GM12878 (cell line): Measurements from ENCODE around the gene SYNGR3. TPM values are rescaled to one million over a fixed set of nuclear protein-coding genes. Genes with fewer than 3 reads are reported as not detected.

Source experiments
- ATAC-seq: fragments of 200-7000 bp; cut with Tn5 transposase; 3 replicates; pipeline ENCODE4 v1.9.1; 2020; ENCODE audit warnings: mild to moderate bottlenecking, moderate library complexity
- BruUV-seq: library from RNA; stranded (reverse); fragments of 400-500 nt; replicated peaks from 2 replicates; lab custom pipeline; 2021; lab: Mats Ljungman, UMichigan
- CTCF ChIA-PET: fragments of 300-600 bp; sonication (Branson Sonifier 250); formaldehyde crosslinking; extraction: SDS; loops from one replicate; lab custom pipeline; 2021; ENCODE audit warnings: inconsistent platforms; lab: Yijun Ruan, JAX
- POLR2A ChIA-PET: fragments of 350-600 bp; formaldehyde crosslinking; extraction: SDS; loops from one replicate; lab custom pipeline; 2021; ENCODE audit warnings: inconsistent platforms; lab: Charles Lee
- RAD21 ChIA-PET: fragments of 300-600 bp; sonication (Branson Sonifier 250); formaldehyde crosslinking; loops from one replicate; lab custom pipeline; 2023; ENCODE audit warnings: antibody characterized with exemption; ENCODE audit not compliant: unreplicated experiment; lab: Charles Lee
- SMC1A ChIA-PET: fragments of 300-600 bp; sonication (Branson Sonifier 250); formaldehyde crosslinking; loops from one replicate; lab custom pipeline; 2023; ENCODE audit not compliant: unreplicated experiment, uncharacterized antibody; lab: Charles Lee
- DNase-seq: peaks from one replicate; pipeline ENCODE4 v3.0.0-alpha.2; 2011; ENCODE audit warnings: low read depth, low spot score
- FAIRE-seq: peaks from 3 replicates; lab custom pipeline; 2011; peaks lifted over from hg19 to GRCh38; lab: Jason Lieb, UNC
- H2AFZ ChIP-seq: 2 replicates; pipeline ENCODE4 v1.6.0; 2011; ENCODE audit warnings: low read depth, low read length, control low read depth; ENCODE audit not compliant: control insufficient read depth
- H3K27ac ChIP-seq: 2 replicates; pipeline ENCODE4 v1.5.1; 2011; ENCODE audit warnings: control low read depth; ENCODE audit not compliant: control insufficient read depth, insufficient read depth
- H3K27me3 ChIP-seq, 2 experiments: replicated peaks in 1 of 2; 2 replicates each; pipeline versions ENCODE4 v1.6.0 to v1.6.1; 2011; ENCODE audit warnings: low read length in 1 of 2; ENCODE audit not compliant: control insufficient read depth in 2 of 2, insufficient read depth in 2 of 2
- H3K36me3 ChIP-seq, 2 experiments: 2 replicates each; pipeline ENCODE4 v1.5.1; 2011; ENCODE audit warnings: low read length in 1 of 2; ENCODE audit not compliant: control insufficient read depth in 2 of 2, insufficient read depth in 2 of 2
- H3K4me1 ChIP-seq: 2 replicates; pipeline ENCODE4 v1.6.1; 2011; ENCODE audit warnings: mild to moderate bottlenecking, low read length, moderate library complexity, mixed read lengths; ENCODE audit not compliant: control insufficient read depth, insufficient read depth
- H3K4me2 ChIP-seq: 2 replicates; pipeline ENCODE4 v1.6.0; 2011; ENCODE audit warnings: control low read depth; ENCODE audit not compliant: control insufficient read depth, insufficient read depth
- H3K4me3 ChIP-seq: fragments of 200-600 bp; sonication (generic); 2 replicates; pipeline ENCODE4 v1.5.1; 2016
- H3K79me2 ChIP-seq: 2 replicates; pipeline ENCODE4 v1.6.0; 2011; ENCODE audit warnings: low read length; ENCODE audit not compliant: control insufficient read depth, insufficient read depth
- H3K9ac ChIP-seq: 2 replicates; pipeline ENCODE4 v1.8.0; 2011; ENCODE audit warnings: low read length, control low read depth, mixed read lengths; ENCODE audit not compliant: control insufficient read depth, insufficient read depth
- H3K9me3 ChIP-seq: replicated peaks from 3 replicates; pipeline ENCODE4 v1.5.1; 2011; ENCODE audit warnings: mild to moderate bottlenecking, low read length; ENCODE audit not compliant: control insufficient read depth, insufficient read depth
- H4K20me1 ChIP-seq: 2 replicates; pipeline ENCODE4 v1.6.0; 2011; ENCODE audit not compliant: control insufficient read depth, insufficient read depth
- BMI1 ChIP-seq: fragments of 450-650 bp; IDR thresholded peaks from 2 replicates; pipeline ENCODE4 v1.6.1; 2016; ENCODE audit warnings: mild to moderate bottlenecking, moderate library complexity, borderline replicate concordance
- BRCA1 ChIP-seq: IDR thresholded peaks from 2 replicates; pipeline ENCODE4 v1.6.1; 2011; ENCODE audit warnings: low read depth, low read length, improper control_type of control experiment
- CREM ChIP-seq: IDR thresholded peaks from 2 replicates; pipeline ENCODE4 v1.6.1; 2014; ENCODE audit warnings: antibody characterized with exemption, low read depth
- E2F8 ChIP-seq: fragments of 450-650 bp; IDR thresholded peaks from 2 replicates; pipeline ENCODE4 v1.6.1; 2018; ENCODE audit warnings: mild to moderate bottlenecking, low read depth, moderate library complexity; ENCODE audit not compliant: partially characterized antibody
- E4F1 ChIP-seq: fragments of 450-650 bp; IDR thresholded peaks from 2 replicates; pipeline ENCODE4 v1.6.1; 2018; ENCODE audit warnings: borderline replicate concordance, mild to moderate bottlenecking; ENCODE audit not compliant: partially characterized antibody
- HDAC6 ChIP-seq: fragments of 200-600 bp; sonication (generic); IDR thresholded peaks from one replicate; pipeline ENCODE4 v1.8.0; 2017; ENCODE audit warnings: antibody characterized with exemption; ENCODE audit not compliant: unreplicated experiment
- IKZF2 ChIP-seq, 2 experiments: fragments of 450-650 bp; IDR thresholded peaks; 2 replicates each; pipeline ENCODE4 v1.6.1; 2017; ENCODE audit warnings: mild to moderate bottlenecking in 2 of 2, moderate library complexity in 2 of 2
- JUND ChIP-seq: IDR thresholded peaks from 2 replicates; pipeline ENCODE4 v1.6.1; 2012; ENCODE audit warnings: low read depth, mild to moderate bottlenecking, low read length, improper control_type of control experiment, moderate library complexity
- NFYA ChIP-seq: IDR thresholded peaks from 2 replicates; pipeline ENCODE4 v1.6.1; 2011; ENCODE audit warnings: low read depth, mild to moderate bottlenecking, low read length, improper control_type of control experiment, borderline replicate concordance
- NR2F1 ChIP-seq: fragments of 450-650 bp; conservative IDR thresholded peaks from 2 replicates; pipeline ENCODE4 v1.6.1; 2017; ENCODE audit warnings: mild to moderate bottlenecking
- RAD21 ChIP-seq: IDR thresholded peaks from 2 replicates; pipeline ENCODE4 v1.6.1; 2011; ENCODE audit warnings: mild to moderate bottlenecking, low read depth, low read length, moderate library complexity; ENCODE audit not compliant: insufficient read depth
- RAD51 ChIP-seq: fragments of 450-650 bp; IDR thresholded peaks from 2 replicates; pipeline ENCODE4 v1.6.1; 2016; ENCODE audit warnings: moderate library complexity, mild to moderate bottlenecking, inconsistent platforms
- SIN3A ChIP-seq: IDR thresholded peaks from 2 replicates; pipeline ENCODE4 v1.6.1; 2012; ENCODE audit warnings: low read depth, low read length, improper control_type of control experiment
- SMARCA5 ChIP-seq: fragments of 450-650 bp; IDR thresholded peaks from 2 replicates; pipeline ENCODE4 v1.6.1; 2017; ENCODE audit warnings: mild to moderate bottlenecking
- USF2 ChIP-seq: IDR thresholded peaks from 2 replicates; pipeline ENCODE4 v1.6.1; 2011; ENCODE audit warnings: low read depth, low read length, improper control_type of control experiment, borderline replicate concordance
- WGBS: methylation state at CpG from one replicate; pipeline ENCODE4 v1.1.6; 2016; ENCODE audit warnings: low lambda C conversion rate; ENCODE audit not compliant: insufficient replicate concordance, insufficient coverage; ENCODE audit errors: missing lambda C conversion rate; 5-methylcytosine and 5-hydroxymethylcytosine counted together
- in situ Hi-C: fragments of 300-500 bp; cut with MboI; formaldehyde crosslinking; loops from 9 replicates; pipeline ENCODE4 v1.14.3; 2018; ENCODE audit warnings: mixed read lengths
- intact Hi-C: fragments of 100-400 bp; cut with micrococcal nuclease; formaldehyde crosslinking; loops from one replicate; pipeline ENCODE4 v1.14.2; 2022; ENCODE audit not compliant: unreplicated experiment
- polyA plus RNA-seq, 11 experiments: library from polyadenylated mRNA; depleted of rRNA in 4 of 11; unstranded in 6 of 11; stranded (reverse) in 5 of 11; fragments of >200 nt; fragmentation: Nextera tagmentation in 4 of 11; fragmentation: Illumina TruSeq in 1 of 11; extraction: Ambion mirVana in 4 of 11; extraction: Trizol in 1 of 11; gene quantifications; 1 replicate in 1 of 11; 2 replicates in 10 of 11; pipeline versions ENCODE4 v1.2.1 to v1.2.3, GENCODE V29; 2011 to 2016; ENCODE audit warnings: inconsistent platforms in 2 of 11, missing spikeins in 2 of 11, low read depth in 1 of 11
- total RNA-seq, 4 experiments: library from RNA; depleted of rRNA in 3 of 4; stranded (reverse); fragments of >200 nt in 3 of 4; fragmentation: Illumina TruSeq in 1 of 4; extraction: Trizol in 1 of 4; gene quantifications; 2 replicates each; pipeline versions ENCODE4 v1.2.1 to v1.2.3, GENCODE V29; 2013 to 2021

Gene SYNGR3
- total and polyA plus RNA-seq, 10 of the 15 experiments (the other 5 are each of a cell fraction or from before 2014, with no cell fraction given) = 1.2 to 18.1 (median 6.6) TPM

- TF ChIP-seq USF2 = no peak
Observed at GRCh38 chr16:1977875-1978268, 11.9 kb upstream of the SYNGR3 start (continued).

GRCh38 chr16:1978476-1979120 lies 11.2 kb upstream of the SYNGR3 start:
- Histone ChIP-seq H3K27me3 (0 out of 4 replicates have a peak, but pooled peaks cover 0 to 5% of the 10 kb centered on the region in 2 experiments), H3K79me2 (peaks cover 1% of the 10 kb centered on the region), H3K36me3 (peaks cover 0 to 36% of the 10 kb centered on the region in 2 experiments; a peak in 3 of 4 replicates), H2AFZ (no peak overlapping the region), H3K27ac (no peak overlapping the region), H3K9ac (no peak overlapping the region), H3K4me1 (peaks cover 12% of the 10 kb centered on the region), H3K4me2 (no peak overlapping the region), H3K4me3 (no peak overlapping the region), H4K20me1 (no peaks in the 10 kb centered on the region), H3K9me3 (no peaks in the 10 kb centered on the region)
- ChIA-PET CTCF (no interaction called here), POLR2A (no interaction called here), SMC1A (no interaction called here), RAD21 (no interaction called here)
- TF ChIP-seq SMARCA5 (no peak), RAD21 (no peak), CREM (no peak), IKZF2 (IDR thresholded peaks at IDR 0.05) (no peak), SIN3A (no peak), JUND (no peak), E2F8 (no peak), E4F1 (no peak), HDAC6 (no peak), NFYA (no peak), BRCA1 (no peak), NR2F1 (no peak), BMI1 (no peak), RAD51 (no peak)
- 93% methylated on average over 27 of the region's 37 CpGs for WGBS
- DNase-seq (no peak), FAIRE-seq (no peak), ATAC-seq (no peak)
- intact Hi-C loops = no loop called here
- BruUV-seq = no TSS peak
- in situ Hi-C loops = no loop called here
